Measurements from ENCODE around the gene IRGC.

DNA sequence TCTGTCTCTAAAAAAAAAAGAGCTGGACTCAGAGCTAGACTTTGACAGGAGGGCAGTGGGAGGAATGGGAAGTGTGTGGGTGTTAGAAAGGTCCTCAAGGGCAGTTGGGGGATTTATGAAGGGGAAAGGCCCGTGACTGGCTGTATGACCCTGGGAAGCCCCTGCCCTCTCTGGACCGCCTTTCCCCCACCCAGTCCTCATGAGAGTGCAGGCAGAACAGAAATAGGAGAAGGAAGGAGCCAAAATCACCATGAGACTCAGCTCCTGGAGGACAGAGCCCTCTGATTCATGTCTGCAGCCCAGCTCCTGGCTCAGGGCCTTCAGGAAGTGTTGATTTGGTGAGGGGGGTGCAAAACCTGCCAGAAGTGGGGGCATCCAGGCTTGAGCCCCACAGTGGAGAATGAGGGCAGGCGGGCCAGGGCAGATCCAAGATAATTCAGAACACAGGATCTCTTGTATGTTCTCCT lies 47.6 kb downstream of the IRGC start:
- no peak for TF ChIP-seq POLR2A (IDR thresholded peaks at IDR 0.05)
- TF ChIP-seq, protein P1, sequence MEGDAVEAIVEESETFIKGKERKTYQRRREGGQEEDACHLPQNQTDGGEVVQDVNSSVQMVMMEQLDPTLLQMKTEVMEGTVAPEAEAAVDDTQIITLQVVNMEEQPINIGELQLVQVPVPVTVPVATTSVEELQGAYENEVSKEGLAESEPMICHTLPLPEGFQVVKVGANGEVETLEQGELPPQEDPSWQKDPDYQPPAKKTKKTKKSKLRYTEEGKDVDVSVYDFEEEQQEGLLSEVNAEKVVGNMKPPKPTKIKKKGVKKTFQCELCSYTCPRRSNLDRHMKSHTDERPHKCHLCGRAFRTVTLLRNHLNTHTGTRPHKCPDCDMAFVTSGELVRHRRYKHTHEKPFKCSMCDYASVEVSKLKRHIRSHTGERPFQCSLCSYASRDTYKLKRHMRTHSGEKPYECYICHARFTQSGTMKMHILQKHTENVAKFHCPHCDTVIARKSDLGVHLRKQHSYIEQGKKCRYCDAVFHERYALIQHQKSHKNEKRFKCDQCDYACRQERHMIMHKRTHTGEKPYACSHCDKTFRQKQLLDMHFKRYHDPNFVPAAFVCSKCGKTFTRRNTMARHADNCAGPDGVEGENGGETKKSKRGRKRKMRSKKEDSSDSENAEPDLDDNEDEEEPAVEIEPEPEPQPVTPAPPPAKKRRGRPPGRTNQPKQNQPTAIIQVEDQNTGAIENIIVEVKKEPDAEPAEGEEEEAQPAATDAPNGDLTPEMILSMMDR (IDR thresholded peaks at IDR 0.05) = no peak
- TF ChIP-seq POLR2AphosphoS5 (IDR thresholded peaks at IDR 0.05) = no peak
